GM12878 (cell line): ENCODE results near the gene LSMEM2. TPM values are rescaled to one million over a fixed set of nuclear protein-coding genes. Genes with fewer than 3 reads are reported as not detected.

Experiments
- ATAC-seq: fragments of 200-7000 bp; cut with Tn5 transposase; 3 replicates; pipeline ENCODE4 v1.9.1; 2020; ENCODE audit warnings: mild to moderate bottlenecking, moderate library complexity
- BruUV-seq: library from RNA; stranded (reverse); fragments of 400-500 nt; replicated peaks from 2 replicates; lab custom pipeline; 2021; lab: Mats Ljungman, UMichigan
- CTCF ChIA-PET: fragments of 300-600 bp; sonication (Branson Sonifier 250); formaldehyde crosslinking; extraction: SDS; loops from one replicate; lab custom pipeline; 2021; ENCODE audit warnings: inconsistent platforms; lab: Yijun Ruan, JAX
- POLR2A ChIA-PET: fragments of 350-600 bp; formaldehyde crosslinking; extraction: SDS; loops from one replicate; lab custom pipeline; 2021; ENCODE audit warnings: inconsistent platforms; lab: Charles Lee
- RAD21 ChIA-PET: fragments of 300-600 bp; sonication (Branson Sonifier 250); formaldehyde crosslinking; loops from one replicate; lab custom pipeline; 2023; ENCODE audit warnings: antibody characterized with exemption; ENCODE audit not compliant: unreplicated experiment; lab: Charles Lee
- SMC1A ChIA-PET: fragments of 300-600 bp; sonication (Branson Sonifier 250); formaldehyde crosslinking; loops from one replicate; lab custom pipeline; 2023; ENCODE audit not compliant: unreplicated experiment, uncharacterized antibody; lab: Charles Lee
- DNase-seq: peaks from one replicate; pipeline ENCODE4 v3.0.0-alpha.2; 2011; ENCODE audit warnings: low read depth, low spot score
- FAIRE-seq: peaks from 3 replicates; lab custom pipeline; 2011; peaks lifted over from hg19 to GRCh38; lab: Jason Lieb, UNC
- H2AFZ ChIP-seq: 2 replicates; pipeline ENCODE4 v1.6.0; 2011; ENCODE audit warnings: low read depth, low read length, control low read depth; ENCODE audit not compliant: control insufficient read depth
- H3K27ac ChIP-seq: 2 replicates; pipeline ENCODE4 v1.5.1; 2011; ENCODE audit warnings: control low read depth; ENCODE audit not compliant: control insufficient read depth, insufficient read depth
- H3K27me3 ChIP-seq, 2 experiments: replicated peaks in 1 of 2; 2 replicates each; pipeline versions ENCODE4 v1.6.0 to v1.6.1; 2011; ENCODE audit warnings: low read length in 1 of 2; ENCODE audit not compliant: control insufficient read depth in 2 of 2, insufficient read depth in 2 of 2
- H3K36me3 ChIP-seq, 2 experiments: 2 replicates each; pipeline ENCODE4 v1.5.1; 2011; ENCODE audit warnings: low read length in 1 of 2; ENCODE audit not compliant: control insufficient read depth in 2 of 2, insufficient read depth in 2 of 2
- H3K4me1 ChIP-seq: 2 replicates; pipeline ENCODE4 v1.6.1; 2011; ENCODE audit warnings: mild to moderate bottlenecking, low read length, moderate library complexity, mixed read lengths; ENCODE audit not compliant: control insufficient read depth, insufficient read depth
- H3K4me2 ChIP-seq: 2 replicates; pipeline ENCODE4 v1.6.0; 2011; ENCODE audit warnings: control low read depth; ENCODE audit not compliant: control insufficient read depth, insufficient read depth
- H3K4me3 ChIP-seq: fragments of 200-600 bp; sonication (generic); 2 replicates; pipeline ENCODE4 v1.5.1; 2016
- H3K79me2 ChIP-seq: 2 replicates; pipeline ENCODE4 v1.6.0; 2011; ENCODE audit warnings: low read length; ENCODE audit not compliant: control insufficient read depth, insufficient read depth
- H3K9ac ChIP-seq: 2 replicates; pipeline ENCODE4 v1.8.0; 2011; ENCODE audit warnings: low read length, control low read depth, mixed read lengths; ENCODE audit not compliant: control insufficient read depth, insufficient read depth
- H3K9me3 ChIP-seq: replicated peaks from 3 replicates; pipeline ENCODE4 v1.5.1; 2011; ENCODE audit warnings: mild to moderate bottlenecking, low read length; ENCODE audit not compliant: control insufficient read depth, insufficient read depth
- H4K20me1 ChIP-seq: 2 replicates; pipeline ENCODE4 v1.6.0; 2011; ENCODE audit not compliant: control insufficient read depth, insufficient read depth
- CTCF ChIP-seq, 3 experiments: IDR thresholded peaks in 2 of 3; conservative IDR thresholded peaks in 1 of 3; 2 replicates each; pipeline ENCODE4 v1.5.1; 2011; ENCODE audit warnings: low read depth in 3 of 3, low read length in 3 of 3, mild to moderate bottlenecking in 3 of 3, control low read depth in 2 of 3, moderate library complexity in 2 of 3, inconsistent platforms in 1 of 3, mixed read lengths in 1 of 3; ENCODE audit not compliant: control insufficient read depth in 2 of 3, insufficient read depth in 1 of 3; ENCODE audit errors: extremely low read depth in 1 of 3
- ETV6 ChIP-seq, 2 experiments: fragments of 450-650 bp in 1 of 2; IDR thresholded peaks in 1 of 2; conservative IDR thresholded peaks in 1 of 2; 2 replicates each; pipeline ENCODE4 v1.6.1; 2014; ENCODE audit warnings: antibody characterized with exemption in 1 of 2, borderline replicate concordance in 1 of 2, low read depth in 1 of 2, mild to moderate bottlenecking in 1 of 2, moderate library complexity in 1 of 2
- HDAC6 ChIP-seq: fragments of 200-600 bp; sonication (generic); IDR thresholded peaks from one replicate; pipeline ENCODE4 v1.8.0; 2017; ENCODE audit warnings: antibody characterized with exemption; ENCODE audit not compliant: unreplicated experiment
- NR2C2 ChIP-seq: IDR thresholded peaks from 2 replicates; pipeline ENCODE4 v1.6.1; 2011; ENCODE audit warnings: borderline replicate concordance, low read depth; ENCODE audit not compliant: control insufficient read depth, insufficient read length
- SP1 ChIP-seq: IDR thresholded peaks from one replicate; pipeline ENCODE4 v1.6.1; 2011; ENCODE audit warnings: low read depth, low read length
- WGBS: methylation state at CpG from one replicate; pipeline ENCODE4 v1.1.6; 2016; ENCODE audit warnings: low lambda C conversion rate; ENCODE audit not compliant: insufficient replicate concordance, insufficient coverage; ENCODE audit errors: missing lambda C conversion rate; 5-methylcytosine and 5-hydroxymethylcytosine counted together
- in situ Hi-C: fragments of 300-500 bp; cut with MboI; formaldehyde crosslinking; loops from 9 replicates; pipeline ENCODE4 v1.14.3; 2018; ENCODE audit warnings: mixed read lengths
- intact Hi-C: fragments of 100-400 bp; cut with micrococcal nuclease; formaldehyde crosslinking; loops from one replicate; pipeline ENCODE4 v1.14.2; 2022; ENCODE audit not compliant: unreplicated experiment
- polyA plus RNA-seq, 11 experiments: library from polyadenylated mRNA; depleted of rRNA in 4 of 11; unstranded in 6 of 11; stranded (reverse) in 5 of 11; fragments of >200 nt; fragmentation: Nextera tagmentation in 4 of 11; fragmentation: Illumina TruSeq in 1 of 11; extraction: Ambion mirVana in 4 of 11; extraction: Trizol in 1 of 11; gene quantifications; 1 replicate in 1 of 11; 2 replicates in 10 of 11; pipeline versions ENCODE4 v1.2.1 to v1.2.3, GENCODE V29; 2011 to 2016; ENCODE audit warnings: inconsistent platforms in 2 of 11, missing spikeins in 2 of 11, low read depth in 1 of 11
- total RNA-seq, 4 experiments: library from RNA; depleted of rRNA in 3 of 4; stranded (reverse); fragments of >200 nt in 3 of 4; fragmentation: Illumina TruSeq in 1 of 4; extraction: Trizol in 1 of 4; gene quantifications; 2 replicates each; pipeline versions ENCODE4 v1.2.1 to v1.2.3, GENCODE V29; 2013 to 2021
- TF ChIP-seq, protein P1 (sequence below): fragments of 450-650 bp; IDR thresholded peaks from 2 replicates; pipeline ENCODE4 v1.6.1; 2018; ENCODE audit warnings: mild to moderate bottlenecking, low read depth, moderate library complexity; ENCODE audit not compliant: partially characterized antibody

Gene LSMEM2
- total and polyA plus RNA-seq, 10 of the 15 experiments (the other 5 are each of a cell fraction or from before 2014, with no cell fraction given) = 0.17 TPM; not detected in 9

DNA sequence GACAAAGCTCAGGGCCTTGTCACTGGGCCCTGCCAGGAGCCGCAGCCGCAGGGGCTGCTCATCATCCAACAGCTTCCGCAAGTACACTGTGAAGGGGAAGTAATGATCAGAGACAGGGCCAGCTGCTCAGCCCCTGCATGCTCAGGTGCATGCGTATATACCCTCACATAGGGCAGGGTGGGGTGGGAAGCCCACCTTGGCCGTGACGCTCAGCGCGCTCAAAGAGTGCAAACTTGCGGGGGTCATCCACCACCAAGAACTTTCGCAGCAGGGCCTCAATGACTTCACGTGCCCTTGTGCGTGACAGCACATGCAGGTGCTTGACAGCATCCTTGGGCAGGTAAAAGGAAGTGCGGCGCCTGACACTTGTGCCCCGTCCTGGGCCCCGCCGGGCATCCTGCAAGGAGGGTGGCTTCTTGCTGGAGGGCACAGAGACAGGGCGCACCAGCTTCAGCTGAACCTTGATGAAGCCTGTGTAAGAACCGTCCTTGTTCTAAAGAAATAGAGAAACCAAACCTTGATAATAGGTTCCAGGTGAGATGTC, 52.5 kb downstream of the LSMEM2 start:
- CTCF ChIA-PET = interaction anchor here (10.5 kb wide), 1 partner anchor 9 kb away, joined by 72 read pairs; the partner anchor contains the start of gene HYAL2
- no peak for TF ChIP-seq CTCF (IDR thresholded peaks at IDR 0.05 in 2 of 3, conservative IDR thresholded peaks at IDR 0.05 in 1 of 3; ENCODE audit: control insufficient read depth in 2 of 3, extremely low read depth in 1 of 3, insufficient read depth in 1 of 3, low read depth in 3 of 3, low read length in 3 of 3)
- no peak for TF ChIP-seq SP1
- TF ChIP-seq, protein P1, sequence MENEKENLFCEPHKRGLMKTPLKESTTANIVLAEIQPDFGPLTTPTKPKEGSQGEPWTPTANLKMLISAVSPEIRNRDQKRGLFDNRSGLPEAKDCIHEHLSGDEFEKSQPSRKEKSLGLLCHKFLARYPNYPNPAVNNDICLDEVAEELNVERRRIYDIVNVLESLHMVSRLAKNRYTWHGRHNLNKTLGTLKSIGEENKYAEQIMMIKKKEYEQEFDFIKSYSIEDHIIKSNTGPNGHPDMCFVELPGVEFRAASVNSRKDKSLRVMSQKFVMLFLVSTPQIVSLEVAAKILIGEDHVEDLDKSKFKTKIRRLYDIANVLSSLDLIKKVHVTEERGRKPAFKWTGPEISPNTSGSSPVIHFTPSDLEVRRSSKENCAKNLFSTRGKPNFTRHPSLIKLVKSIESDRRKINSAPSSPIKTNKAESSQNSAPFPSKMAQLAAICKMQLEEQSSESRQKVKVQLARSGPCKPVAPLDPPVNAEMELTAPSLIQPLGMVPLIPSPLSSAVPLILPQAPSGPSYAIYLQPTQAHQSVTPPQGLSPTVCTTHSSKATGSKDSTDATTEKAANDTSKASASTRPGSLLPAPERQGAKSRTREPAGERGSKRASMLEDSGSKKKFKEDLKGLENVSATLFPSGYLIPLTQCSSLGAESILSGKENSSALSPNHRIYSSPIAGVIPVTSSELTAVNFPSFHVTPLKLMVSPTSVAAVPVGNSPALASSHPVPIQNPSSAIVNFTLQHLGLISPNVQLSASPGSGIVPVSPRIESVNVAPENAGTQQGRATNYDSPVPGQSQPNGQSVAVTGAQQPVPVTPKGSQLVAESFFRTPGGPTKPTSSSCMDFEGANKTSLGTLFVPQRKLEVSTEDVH = no peak
- no peak for TF ChIP-seq ETV6 (conservative IDR thresholded peaks at IDR 0.05 in 1 of 2, IDR thresholded peaks at IDR 0.05 in 1 of 2; ENCODE audit: borderline replicate concordance in 1 of 2, low read depth in 1 of 2)
- TF ChIP-seq NR2C2 = no peak
- TF ChIP-seq HDAC6 = no peak
- TF ChIP-seq, all 136 proteins: peak for 0
- in situ Hi-C loops = loop anchor here (10.0 kb wide), 1 partner anchor 1063 kb away; the partner anchor contains the start of gene RBM15B
- Histone ChIP-seq H2AFZ (no peak overlapping the region), H3K4me3 (no peak overlapping the region), H3K4me1 (peaks cover 12% of the 10 kb centered on the region), H3K27me3 (no peaks in the 10 kb centered on the region), H3K4me2 (no peak overlapping the region), H3K9ac (no peak overlapping the region), H4K20me1 (no peaks in the 10 kb centered on the region; the same call in 1 of the 2 replicates), H3K79me2 (peaks cover 49% of the 10 kb centered on the region), H3K27ac (no peak overlapping the region), H3K36me3 (peaks cover 19 to 27% of the 10 kb centered on the region in 2 experiments), H3K9me3 (no peaks in the 10 kb centered on the region)
- intact Hi-C loops = no loop called here
- FAIRE-seq = no peak
- no peak for DNase-seq
- SMC1A ChIA-PET = no interaction called here
- RAD21 ChIA-PET = interaction anchor here (0.8 kb wide), 1 partner anchor 34 kb away, joined by 3 read pairs; no protein-coding TSS in a partner anchor
- BruUV-seq = no TSS peak
- POLR2A ChIA-PET = interaction anchor here (0.5 to 1.2 kb wide), 3 partner anchors 10 to 19 kb away, joined by 3 read pairs; partner anchors contain the start of genes CYB561D2 and NPRL2
- no peak for ATAC-seq
- WGBS = 97% methylated on average over 17 of the region's 19 CpGs
